Pancreas (tissue), 10 donors: Measurements from ENCODE around the gene LRRC57. TPM values are rescaled to one million over a fixed set of nuclear protein-coding genes. Genes with fewer than 3 reads are reported as not detected.
"Not testable (repeated sequence)": the region's sequence is repeated elsewhere in the genome, so short reads cannot be mapped to it uniquely, and the experiment has no call there.

Experiments
- ATAC-seq, 4 donors: fragments of 200-7000 bp; cut with Tn5 transposase; one replicate each; pipeline versions ENCODE4 v1.8.0 to v1.9.1; 2020; ENCODE audit warnings: mild to moderate bottlenecking in 4 of 4, moderate library complexity in 4 of 4
- DNase-seq, 6 donors: peaks; one replicate each; pipeline ENCODE4 v3.0.0-alpha.2; 2020
- FAIRE-seq: peaks from 2 replicates; lab custom pipeline; 2012; peaks lifted over from hg19 to GRCh38; lab: Jason Lieb, UNC
- H3K27ac ChIP-seq, 4 donors: fragments of 200-600 bp; sonication (generic); 1 replicate in 3 of 4; 2 replicates in 1 of 4; pipeline versions ENCODE4 v1.5.0 to v1.8.0; 2020
- H3K27me3 ChIP-seq, 4 donors: fragments of 200-600 bp; one replicate each; pipeline ENCODE4 v1.8.0; 2021
- H3K36me3 ChIP-seq, 3 donors: fragments of 200-600 bp; sonication (generic) in 1 of 3; one replicate each; pipeline versions ENCODE4 v1.5.0 to v1.8.0; 2020 to 2021
- H3K4me1 ChIP-seq, 3 donors: fragments of 200-600 bp; one replicate each; pipeline ENCODE4 v1.8.0; 2021
- H3K4me3 ChIP-seq, 4 donors: fragments of 200-600 bp; sonication (generic) in 2 of 4; one replicate each; pipeline versions ENCODE4 v1.5.0 to v1.8.0; 2020 to 2021
- H3K9me3 ChIP-seq, 4 donors: fragments of 200-600 bp; one replicate each; pipeline ENCODE4 v1.8.0; 2021
- CTCF ChIP-seq, 4 donors: fragments of 200-600 bp; sonication (generic) in 3 of 4; IDR thresholded peaks; one replicate each; pipeline versions ENCODE4 v1.5.0 to v1.8.0; 2021; ENCODE audit warnings: antibody characterized with exemption in 4 of 4
- WGBS, 2 donors: extraction: QIAGEN DNeasy Blood & Tissue Kit; methylation state at CpG; one replicate each; pipeline ENCODE4 v1.1.7; 2013; 5-methylcytosine and 5-hydroxymethylcytosine counted together
- intact Hi-C, 3 donors: fragments of 100-400 bp; cut with DNase I; formaldehyde crosslinking; loops; one replicate each; pipeline versions ENCODE4 v1.11.1 to v1.14.2; 2022
- polyA plus RNA-seq, 2 donors: library from polyadenylated mRNA; stranded (reverse); fragments of 200-250 nt; gene quantifications; one replicate each; pipeline ENCODE4 v1.2.3, GENCODE V29; 2013
- total RNA-seq, 6 donors: library from RNA; stranded (reverse); fragmentation: NEBNext Ultra II Directional in 4 of 6; extraction: Animal tissue kit (Norgen Biotek cat#: 25700) in 4 of 6; gene quantifications; one replicate each; pipeline versions ENCODE4 v1.2.1 to v1.2.4, GENCODE V29; 2021 to 2023
- donor health status: healthy with polysubstance abuse.
- donor health status: DM: no; HTN: no; CAD: no; lungs with moderate emphysema.
- donor health status: DM: no; HTN: no; CAD: no.
- donor health status: control.
- donor health status: control.
- donor health status: Bipolar disorder and iron deficiency.
- donor health status: DM: yes; HTN: yes; CAD: no.
- donor health status: DM: no; HTN: no; CAD: no.
- donor health status: DM: no; HTN: no; CAD: no.
- donor health status: DM: yes; HTN: yes; CAD: no.

LRRC57 gene
- total and polyA plus RNA-seq, 8 donors, result 3.8 to 14.8 (median 8.0) TPM

GRCh38 chr15:42576776-42577175 is 28.2 kb upstream of the LRRC57 start:
- H3K27me3 ChIP-seq, result no peaks in the 10 kb centered on the region
- H3K9me3 ChIP-seq, result no peaks in the 10 kb centered on the region
- H3K4me3 ChIP-seq, result no peak overlapping the region
- ATAC-seq, result no peak
- WGBS, 2 donors, result 60 to 66% methylated on average over 1 of the region's 1 CpG
- H3K4me1 ChIP-seq, result peaks cover 0 to 7% (median 0%) of the 10 kb centered on the region in 3 donors
- FAIRE-seq, result no peak
- TF ChIP-seq CTCF (IDR thresholded peaks at IDR 0.05), result no peak
- H3K27ac ChIP-seq, result no peak overlapping the region
- intact Hi-C loops, result no loop called here
- H3K36me3 ChIP-seq, result no peaks in the 10 kb centered on the region
- DNase-seq, result no peak

GRCh38 chr15:42576040-42576594 is 27.5 kb upstream of the LRRC57 start:
- peak overlapping the region in 2 of 4 donors; percentile 0 to 48 for H3K27ac ChIP-seq
- intact Hi-C loops, result no loop called here
- H3K4me3 ChIP-seq, result peak overlapping the region; percentile 53 to 71 (median 60)
- 17 to 21% methylated on average over 16 of the region's 16 CpGs for WGBS, 2 donors
- H3K27me3 ChIP-seq, result no peaks in the 10 kb centered on the region
- ATAC-seq (no peak), FAIRE-seq (no peak), DNase-seq (no peak)
- TF ChIP-seq CTCF (IDR thresholded peaks at IDR 0.05), result no peak
- peaks cover 0 to 4% (median 0%) of the 10 kb centered on the region in 3 donors for H3K4me1 ChIP-seq
- no peaks in the 10 kb centered on the region for H3K36me3 ChIP-seq
- H3K9me3 ChIP-seq, result no peaks in the 10 kb centered on the region

GRCh38 chr15:42575188-42576039 is 26.8 kb upstream of the LRRC57 start, which contains the start of gene STARD9:
STARD9 (plus strand) TSS chr15:42575606; CDS start chr15:42575716, 110 bp downstream.
- no peak for TF ChIP-seq CTCF (IDR thresholded peaks at IDR 0.05)
- H3K27ac ChIP-seq, result peak within 1 kb of the TSS in 3 of 4 donors; percentile 0 to 48 (median 16)
- DNase-seq, result peak; percentile 96 to 98 (median 97)
- peaks cover 0 to 4% (median 0%) of the 10 kb centered on the region in 3 donors for H3K4me1 ChIP-seq
- intact Hi-C loops, result no loop called here
- H3K9me3 ChIP-seq, result no peaks in the 10 kb centered on the region
- 0 to 1% methylated on average over 67 to 95 of the region's 95 CpGs for WGBS, 2 donors
- no peaks in the 10 kb centered on the region for H3K27me3 ChIP-seq
- no peak for FAIRE-seq
- peak within 1 kb of the TSS; percentile 53 to 71 (median 60) for H3K4me3 ChIP-seq
- ATAC-seq, result peak; percentile 95 to 99 (median 98)
- no peaks in the 10 kb centered on the region for H3K36me3 ChIP-seq

- Histone ChIP-seq H3K9me3 (no peaks in the 10 kb centered on the region), H3K36me3 (peaks cover 0 to 16% (median 2%) of the 10 kb centered on the region in 3 donors), H3K4me3 (no peak overlapping the region), H3K27me3 (no peaks in the 10 kb centered on the region), H3K4me1 (no peaks in the 10 kb centered on the region), H3K27ac (no peak overlapping the region)
- no peak for TF ChIP-seq CTCF (IDR thresholded peaks at IDR 0.05)
- ATAC-seq (no peak), FAIRE-seq (no peak), DNase-seq (no peak)
- intact Hi-C loops, result no loop called here
- 93 to 98% methylated on average over 3 of the region's 3 CpGs for WGBS, 2 donors
Observed at GRCh38 chr15:42558739-42559138, 10.1 kb upstream of the LRRC57 start.

- H3K36me3 ChIP-seq, H3K27me3 ChIP-seq, H3K9me3 ChIP-seq, FAIRE-seq, H3K27ac ChIP-seq, H3K4me1 ChIP-seq, intact Hi-C loops, H3K4me3 ChIP-seq, DNase-seq: not testable (repeated sequence)
- WGBS, 2 donors, result 93 to 96% methylated on average over 10 to 12 of the region's 12 CpGs
- peak in 1 of 4 donors; percentile 36 for ATAC-seq
Observed at GRCh38 chr15:42556550-42557207, 8.1 kb upstream of the LRRC57 start.
